WERI-Rb-1 (cell line): ENCODE measurements around the gene NRXN2.

Experiments used
- DNase-seq: peaks from one replicate; pipeline ENCODE4 v3.0.0-alpha.2; 2020
- H3K27ac ChIP-seq: fragments of 250-450 bp; sonication (Bioruptor Pico); 2 replicates; pipeline ENCODE4 v1.5.1; 2020; ENCODE audit warnings: mild to moderate bottlenecking, moderate library complexity
- H3K27me3 ChIP-seq: fragments of 250-450 bp; sonication (Bioruptor Pico); 2 replicates; pipeline ENCODE4 v1.5.1; 2021; ENCODE audit warnings: mild to moderate bottlenecking, low read depth, moderate library complexity; ENCODE audit not compliant: insufficient read depth, severe bottlenecking
- H3K36me3 ChIP-seq: fragments of 250-450 bp; sonication (Bioruptor Pico); 2 replicates; pipeline ENCODE4 v1.5.1; 2020; ENCODE audit warnings: mild to moderate bottlenecking, moderate library complexity
- H3K4me3 ChIP-seq: 2 replicates; pipeline ENCODE4 v1.5.1; 2011; ENCODE audit warnings: low read depth, mild to moderate bottlenecking, control low read depth, low read length
- H3K9me3 ChIP-seq: fragments of 250-450 bp; sonication (Bioruptor Pico); 2 replicates; pipeline ENCODE4 v1.5.1; 2021; ENCODE audit warnings: mild to moderate bottlenecking, moderate library complexity; ENCODE audit not compliant: severe bottlenecking
- TF ChIP-seq, protein P1 (sequence below): IDR thresholded peaks from 2 replicates; pipeline ENCODE4 v1.5.1; 2011; ENCODE audit warnings: low read depth, mild to moderate bottlenecking, control low read depth, inconsistent platforms, low read length

NRXN2 gene

DNA sequence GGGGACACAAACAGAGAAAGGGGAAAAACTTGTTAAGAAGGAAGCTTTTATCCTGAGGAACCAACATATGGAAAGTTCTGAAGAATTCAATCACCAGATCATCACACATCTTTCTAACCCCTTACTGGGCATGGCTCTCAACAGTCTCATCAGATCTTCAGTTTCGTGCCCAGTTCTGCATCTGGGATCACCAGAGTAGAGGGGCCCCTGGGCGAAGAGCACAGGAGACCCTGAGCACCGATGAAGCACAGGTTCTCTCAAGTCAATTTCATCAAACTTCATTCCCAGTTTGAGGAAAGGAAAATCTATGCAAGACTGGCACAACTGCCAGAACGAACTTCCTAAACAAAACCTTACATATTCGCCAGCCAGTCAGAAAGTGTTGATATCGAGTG is 45.3 kb upstream of the NRXN2 start:
- Histone ChIP-seq H3K36me3 (peaks cover 98% of the 10 kb centered on the region), H3K4me3 (no peak overlapping the region), H3K27me3 (no peaks in the 10 kb centered on the region), H3K9me3 (no peaks in the 10 kb centered on the region), H3K27ac (no peak overlapping the region)
- no peak for DNase-seq
- TF ChIP-seq, protein P1, sequence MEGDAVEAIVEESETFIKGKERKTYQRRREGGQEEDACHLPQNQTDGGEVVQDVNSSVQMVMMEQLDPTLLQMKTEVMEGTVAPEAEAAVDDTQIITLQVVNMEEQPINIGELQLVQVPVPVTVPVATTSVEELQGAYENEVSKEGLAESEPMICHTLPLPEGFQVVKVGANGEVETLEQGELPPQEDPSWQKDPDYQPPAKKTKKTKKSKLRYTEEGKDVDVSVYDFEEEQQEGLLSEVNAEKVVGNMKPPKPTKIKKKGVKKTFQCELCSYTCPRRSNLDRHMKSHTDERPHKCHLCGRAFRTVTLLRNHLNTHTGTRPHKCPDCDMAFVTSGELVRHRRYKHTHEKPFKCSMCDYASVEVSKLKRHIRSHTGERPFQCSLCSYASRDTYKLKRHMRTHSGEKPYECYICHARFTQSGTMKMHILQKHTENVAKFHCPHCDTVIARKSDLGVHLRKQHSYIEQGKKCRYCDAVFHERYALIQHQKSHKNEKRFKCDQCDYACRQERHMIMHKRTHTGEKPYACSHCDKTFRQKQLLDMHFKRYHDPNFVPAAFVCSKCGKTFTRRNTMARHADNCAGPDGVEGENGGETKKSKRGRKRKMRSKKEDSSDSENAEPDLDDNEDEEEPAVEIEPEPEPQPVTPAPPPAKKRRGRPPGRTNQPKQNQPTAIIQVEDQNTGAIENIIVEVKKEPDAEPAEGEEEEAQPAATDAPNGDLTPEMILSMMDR, result no peak

DNA sequence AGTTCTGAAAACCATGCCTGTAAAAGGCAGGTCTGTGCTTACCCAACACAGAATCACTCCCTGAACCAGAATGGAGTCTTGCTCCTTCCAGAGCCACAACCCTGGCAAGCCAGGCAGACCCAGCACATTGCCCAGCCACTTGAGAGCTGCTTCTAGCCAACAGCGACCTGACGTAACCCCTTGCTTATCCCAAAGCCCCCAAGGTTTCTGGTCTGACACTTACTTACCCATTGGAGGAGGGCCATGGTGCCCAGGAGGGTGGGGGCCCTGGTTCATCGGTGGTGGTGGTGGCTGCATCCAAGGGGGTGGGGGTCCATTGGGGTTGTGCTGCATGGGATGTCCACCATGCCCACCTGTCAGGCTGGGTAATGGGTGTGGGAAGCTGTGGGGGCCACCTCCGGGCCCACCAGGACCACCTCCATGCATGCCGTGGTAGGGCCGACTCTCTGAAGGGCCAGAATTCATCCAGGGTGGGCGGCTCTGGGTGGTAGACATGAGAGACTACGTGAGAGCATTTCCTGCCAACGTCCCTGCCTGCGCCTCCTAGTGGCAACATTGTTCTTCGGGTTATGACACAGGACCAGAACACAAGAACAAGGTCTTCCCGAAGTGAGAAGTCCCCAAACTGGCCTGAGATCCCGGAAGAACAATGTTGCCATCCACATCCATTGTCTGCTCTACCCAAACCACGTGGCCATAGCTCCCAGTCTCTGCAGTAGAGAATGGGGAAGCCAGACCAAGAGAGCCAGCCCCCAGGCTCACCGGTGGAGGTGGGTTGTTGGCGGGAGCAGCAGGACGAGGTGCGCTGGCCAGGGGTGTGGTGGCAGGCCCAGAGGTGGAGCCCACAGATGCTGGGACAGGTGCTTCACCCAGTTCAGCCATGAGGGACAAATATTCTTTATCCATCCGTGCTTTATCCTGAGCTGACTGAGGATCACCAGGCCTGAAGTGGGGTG is 44.6 kb upstream of the NRXN2 start:
- TF ChIP-seq, protein P1, result peak; percentile 84
- no peak overlapping the region for H3K4me3 ChIP-seq
- no peaks in the 10 kb centered on the region for H3K27me3 ChIP-seq
- peaks cover 98% of the 10 kb centered on the region for H3K36me3 ChIP-seq
- H3K9me3 ChIP-seq, result no peaks in the 10 kb centered on the region
- H3K27ac ChIP-seq, result no peak overlapping the region
- peak; percentile 83 for DNase-seq

- no peak overlapping the region for H3K4me3 ChIP-seq
- no peaks in the 10 kb centered on the region for H3K27me3 ChIP-seq
- TF ChIP-seq, protein P1, result no peak
- no peak overlapping the region for H3K27ac ChIP-seq
- peaks cover 92% of the 10 kb centered on the region for H3K36me3 ChIP-seq
- H3K9me3 ChIP-seq, result no peaks in the 10 kb centered on the region
- no peak for DNase-seq
Observed at GRCh38 chr11:64766881-64767280, 43.9 kb upstream of the NRXN2 start.

GRCh38 chr11:64765851-64766665 is 43.1 kb upstream of the NRXN2 start:
- Histone ChIP-seq H3K36me3 (peaks cover 83% of the 10 kb centered on the region), H3K4me3 (no peak overlapping the region), H3K27me3 (no peaks in the 10 kb centered on the region), H3K9me3 (no peaks in the 10 kb centered on the region), H3K27ac (no peak overlapping the region)
- TF ChIP-seq, protein P1, result no peak
- DNase-seq, result no peak

GRCh38 chr11:64765291-64765850 is 42.4 kb upstream of the NRXN2 start:
- H3K9me3 ChIP-seq, result no peaks in the 10 kb centered on the region
- H3K36me3 ChIP-seq, result peaks cover 77% of the 10 kb centered on the region
- no peak for DNase-seq
- TF ChIP-seq, protein P1, result peak; percentile 51
- no peak overlapping the region for H3K4me3 ChIP-seq
- no peak overlapping the region for H3K27ac ChIP-seq
- H3K27me3 ChIP-seq, result no peaks in the 10 kb centered on the region
